ENCODE data around the gene ZNF383.

- TF ChIP-seq CTCF (IDR thresholded peaks at IDR 0.05) (no peak), POLR2A (IDR thresholded peaks at IDR 0.05) (no peak), EP300 (IDR thresholded peaks at IDR 0.05) (no peak)
Observed at GRCh38 chr19:37243206-37243632, 25.2 kb downstream of the ZNF383 start.

All from tibial nerve (tissue), 4 donors.